Common myeloid progenitor, CD34-positive (primary cell): Measurements from ENCODE around the gene RAB11FIP3.
A peak's percentile ranks its signal among the peaks of the same experiment; 100 is the strongest.

Experiments
- CTCF ChIA-PET: fragments of 350-600 bp; sonication (Branson Sonifier 250); formaldehyde crosslinking; loops from one replicate; lab custom pipeline; 2021; ENCODE audit warnings: antibody characterized with exemption; lab: Charles Lee
- POLR2A ChIA-PET: fragments of 350-600 bp; sonication (Branson Sonifier 250); formaldehyde crosslinking; loops from one replicate; lab custom pipeline; 2021; ENCODE audit warnings: antibody characterized with exemption; lab: Charles Lee
- DNase-seq, 3 donors: peaks; one replicate each; pipeline versions ENCODE4 v3.0.0 to v3.0.0-alpha.2; 2013
- H3K27ac ChIP-seq, 2 experiments: 1 replicate in 1 of 2; 2 replicates in 1 of 2; pipeline ENCODE4 v1.7.0; 2013; ENCODE audit warnings: inconsistent platforms in 2 of 2, low read length in 2 of 2, mild to moderate bottlenecking in 2 of 2, low read depth in 1 of 2, moderate library complexity in 1 of 2; ENCODE audit not compliant: severe bottlenecking in 2 of 2, insufficient read depth in 1 of 2, poor library complexity in 1 of 2
- H3K27me3 ChIP-seq, 5 experiments: replicated peaks in 2 of 5; 1 replicate in 3 of 5; 2 replicates in 2 of 5; pipeline versions ENCODE4 v1.6.1 to v1.7.0; 2013; ENCODE audit warnings: low read length in 4 of 5, mild to moderate bottlenecking in 2 of 5, moderate library complexity in 2 of 5, inconsistent platforms in 1 of 5; ENCODE audit not compliant: insufficient read depth in 5 of 5, control insufficient read depth in 4 of 5
- H3K36me3 ChIP-seq, 4 experiments: 1 replicate in 2 of 4; 2 replicates in 2 of 4; pipeline versions ENCODE4 v1.6.1 to v1.7.0; 2013; ENCODE audit warnings: low read length in 3 of 4, control low read depth in 1 of 4, mild to moderate bottlenecking in 1 of 4; ENCODE audit not compliant: control insufficient read depth in 4 of 4, insufficient read depth in 4 of 4
- H3K4me1 ChIP-seq, 4 experiments: 1 replicate in 3 of 4; 2 replicates in 1 of 4; pipeline versions ENCODE4 v1.6.1 to v1.7.1; 2013; ENCODE audit warnings: low read length in 3 of 4, mild to moderate bottlenecking in 3 of 4, control low read depth in 1 of 4, inconsistent platforms in 1 of 4, moderate library complexity in 1 of 4; ENCODE audit not compliant: control insufficient read depth in 4 of 4, insufficient read depth in 4 of 4; ENCODE audit errors: control extremely low read depth in 1 of 4
- H3K4me3 ChIP-seq, 7 experiments: 1 replicate in 4 of 7; 2 replicates in 3 of 7; pipeline versions ENCODE4 v1.5.1 to v1.7.0; 2013; ENCODE audit warnings: mild to moderate bottlenecking in 7 of 7, low read length in 6 of 7, moderate library complexity in 6 of 7, inconsistent platforms in 2 of 7, low read depth in 2 of 7, control low read depth in 1 of 7; ENCODE audit not compliant: insufficient read depth in 4 of 7, control insufficient read depth in 1 of 7; ENCODE audit errors: extremely low read depth in 1 of 7
- H3K9me3 ChIP-seq, 5 experiments: 1 replicate in 4 of 5; 2 replicates in 1 of 5; pipeline versions ENCODE4 v1.6.1 to v1.7.1; 2013; ENCODE audit warnings: low read length in 4 of 5, mild to moderate bottlenecking in 2 of 5, inconsistent platforms in 1 of 5, low read depth in 1 of 5, moderate library complexity in 1 of 5; ENCODE audit not compliant: control insufficient read depth in 4 of 5, insufficient read depth in 2 of 5; ENCODE audit errors: control extremely low read depth in 1 of 5
- WGBS: methylation state at CpG from one replicate; pipeline ENCODE4 v1.1.5; 2013; ENCODE audit not compliant: insufficient coverage; 5-methylcytosine and 5-hydroxymethylcytosine counted together

RAB11FIP3 gene

GRCh38 chr16:379183-379960 lies 46.1 kb upstream of the RAB11FIP3 start:
- ChIA-PET CTCF (no interaction called here), POLR2A (interaction anchor here (2.5 kb wide), 1 partner anchor 9 kb away, joined by 7 read pairs; the partner anchor contains the start of gene MRPL28)
- no peak for DNase-seq
- WGBS: 93% methylated on average over 14 of the region's 16 CpGs
- no peaks in the 10 kb centered on the region for H3K27me3 ChIP-seq
- no peaks in the 10 kb centered on the region for H3K9me3 ChIP-seq
- H3K4me3 ChIP-seq: no peak overlapping the region
- H3K36me3 ChIP-seq: peaks cover 0 to 30% (median 15%) of the 10 kb centered on the region in 4 experiments
- H3K27ac ChIP-seq: no peak overlapping the region
- H3K4me1 ChIP-seq: peaks cover 0 to 35% (median 27%) of the 10 kb centered on the region in 4 experiments

- Histone ChIP-seq H3K36me3 (peaks cover 0 to 22% (median 11%) of the 10 kb centered on the region in 4 experiments), H3K27me3 (no peaks in the 10 kb centered on the region), H3K4me3 (peak overlapping the region in 3 of 7 experiments; percentile 70 to 80 (median 71)), H3K9me3 (no peaks in the 10 kb centered on the region), H3K27ac (no peak overlapping the region), H3K4me1 (peaks cover 0 to 36% (median 29%) of the 10 kb centered on the region in 4 experiments)
- WGBS: 92% methylated on average over 20 of the region's 27 CpGs
- no peak for DNase-seq
- ChIA-PET CTCF (interaction anchor here (0.8 to 1.7 kb wide), 2 partner anchors 13 to 145 kb away, joined by 3 to 5 read pairs; no protein-coding TSS in a partner anchor), POLR2A (interaction anchor here (2.5 kb wide), 1 partner anchor 9 kb away, joined by 7 read pairs; the partner anchor contains the start of gene MRPL28)
Measured at GRCh38 chr16:379961-380761, 45.3 kb upstream of the RAB11FIP3 start.

DNA sequence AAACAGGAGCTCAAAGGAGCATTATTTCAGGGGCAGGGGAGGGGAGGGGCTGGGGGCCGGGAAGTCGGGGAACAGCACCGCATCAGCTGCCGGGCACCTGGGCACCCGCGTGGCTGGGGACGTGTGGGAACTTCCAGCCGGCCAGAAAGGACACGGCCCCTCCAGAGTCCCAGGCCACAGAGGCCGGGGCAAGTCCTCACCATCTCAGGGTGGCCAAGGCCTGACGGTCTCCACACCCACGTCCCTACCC lies 44.8 kb upstream of the RAB11FIP3 start:
- peaks cover 0 to 36% (median 29%) of the 10 kb centered on the region in 4 experiments for H3K4me1 ChIP-seq
- 3% methylated on average over 5 of the region's 12 CpGs for WGBS
- no peaks in the 10 kb centered on the region for H3K9me3 ChIP-seq
- H3K27ac ChIP-seq: no peak overlapping the region
- POLR2A ChIA-PET: interaction anchor here (2.5 kb wide), 1 partner anchor 10 kb away, joined by 7 read pairs; the partner anchor contains the start of gene MRPL28
- CTCF ChIA-PET: interaction anchor here (0.8 to 1.7 kb wide), 2 partner anchors 14 to 146 kb away, joined by 3 to 5 read pairs; no protein-coding TSS in a partner anchor
- peak overlapping the region in 6 of 7 experiments; percentile 59 to 80 (median 72) for H3K4me3 ChIP-seq
- no peaks in the 10 kb centered on the region for H3K27me3 ChIP-seq
- DNase-seq: no peak
- H3K36me3 ChIP-seq: peaks cover 0 to 20% (median 10%) of the 10 kb centered on the region in 4 experiments

- peaks cover 0 to 14% (median 7%) of the 10 kb centered on the region in 4 experiments for H3K36me3 ChIP-seq
- WGBS: 1% methylated on average over 63 of the region's 73 CpGs
- H3K9me3 ChIP-seq: no peaks in the 10 kb centered on the region
- ChIA-PET CTCF (interaction anchor here (0.8 to 1.7 kb wide), 2 partner anchors 14 to 146 kb away, joined by 3 to 5 read pairs; no protein-coding TSS in a partner anchor), POLR2A (interaction anchor here (2.5 kb wide), 1 partner anchor 10 kb away, joined by 7 read pairs; the partner anchor contains the start of gene MRPL28)
- DNase-seq: no peak
- no peak overlapping the region for H3K27ac ChIP-seq
- H3K4me3 ChIP-seq: peak overlapping the region; percentile 59 to 80 (median 71)
- H3K27me3 ChIP-seq: no peaks in the 10 kb centered on the region
- peaks cover 0 to 36% (median 29%) of the 10 kb centered on the region in 4 experiments for H3K4me1 ChIP-seq
Measured at GRCh38 chr16:381012-381788, 44.2 kb upstream of the RAB11FIP3 start.

DNA sequence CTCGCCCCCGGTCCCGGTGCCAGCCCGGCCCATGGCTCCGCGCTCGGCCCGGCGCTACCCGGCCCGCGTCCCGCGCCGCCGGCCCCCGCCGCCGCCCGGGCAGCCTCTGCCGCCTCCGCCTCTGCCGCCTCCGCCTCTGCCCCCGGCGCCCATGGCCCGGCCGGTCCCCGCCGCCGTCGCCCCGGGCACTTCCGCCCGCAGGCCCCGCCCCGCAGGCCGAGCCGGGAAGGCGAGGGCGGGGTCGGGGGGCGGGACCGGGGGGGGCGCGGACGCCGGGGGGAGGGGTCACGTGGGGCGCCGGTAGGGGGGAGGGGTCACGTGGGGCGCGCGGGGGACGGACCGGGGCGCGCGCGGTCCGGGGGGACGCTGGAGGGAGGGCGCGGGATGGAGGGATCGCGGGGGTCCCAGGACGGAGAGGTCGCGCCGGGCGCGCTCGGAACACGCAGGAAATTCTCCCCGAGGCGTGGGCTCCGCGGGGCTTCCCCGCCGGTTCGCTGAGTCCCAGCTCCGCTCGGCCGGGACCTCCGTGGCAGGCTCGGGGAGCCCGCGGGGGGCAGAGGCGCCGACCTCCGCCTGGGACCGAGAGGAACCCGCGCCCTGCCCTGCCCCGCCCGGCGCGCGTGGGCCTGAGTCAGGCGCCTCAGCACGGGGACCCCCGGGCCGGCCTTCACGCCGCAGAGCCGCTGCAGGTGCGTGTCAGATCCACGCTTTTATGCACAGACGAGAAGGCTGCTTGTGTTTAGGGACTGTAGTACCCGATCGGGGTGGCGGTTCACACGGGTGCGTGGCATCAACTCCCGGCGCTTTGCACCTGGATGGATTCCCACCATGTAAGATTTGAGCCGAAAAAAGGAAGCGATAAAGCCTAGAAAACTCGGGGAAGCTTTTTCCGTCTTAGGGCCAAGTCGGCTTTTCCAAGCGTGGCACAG lies 43.4 kb upstream of the RAB11FIP3 start, which contains the start of gene PGAP6:
Gene PGAP6 (minus strand): TSS at position 190 of the 929 bp plus-strand sequence. CDS start 157 bp downstream, at position 33.
- DNase-seq: peak in 2 of 3 donors; percentile 50 to 61
- Histone ChIP-seq H3K4me3 (peak within 1 kb of the TSS; percentile 65 to 88 (median 80)), H3K27me3 (no peaks in the 10 kb centered on the region), H3K36me3 (peaks cover 0 to 6% (median 3%) of the 10 kb centered on the region in 4 experiments), H3K9me3 (no peaks in the 10 kb centered on the region), H3K4me1 (peaks cover 0 to 39% (median 31%) of the 10 kb centered on the region in 4 experiments), H3K27ac (peak within 1 kb of the TSS in 1 of 2 experiments; percentile 34)
- CTCF ChIA-PET: interaction anchor here (1.7 kb wide), 1 partner anchor 15 kb away, joined by 5 read pairs; no protein-coding TSS in a partner anchor
- POLR2A ChIA-PET: interaction anchor here (0.5 kb wide), 1 partner anchor 50 kb away, joined by 4 read pairs; no protein-coding TSS in a partner anchor
- under 1% methylated on average over 111 of the region's 123 CpGs for WGBS
